Parathyroid adenoma (tissue), 2 donors: ENCODE measurements around the gene ZNF768.

Experiments used
- H2AFZ ChIP-seq: fragments of 300-600 bp; sonication (generic); one replicate; pipeline ENCODE4 v1.7.0; 2017; ENCODE audit warnings: antibody characterized with exemption, mild to moderate bottlenecking
- H3K27ac ChIP-seq: fragments of 300-600 bp; sonication (generic); one replicate; pipeline ENCODE4 v1.7.0; 2017
- H3K27me3 ChIP-seq: fragments of 300-600 bp; sonication (generic); one replicate; pipeline ENCODE4 v1.7.0; 2017; ENCODE audit warnings: low read length; ENCODE audit not compliant: control insufficient read depth, insufficient read depth
- H3K36me3 ChIP-seq: fragments of 300-600 bp; sonication (generic); one replicate; pipeline ENCODE4 v1.7.0; 2017; ENCODE audit warnings: low read length; ENCODE audit not compliant: control insufficient read depth, insufficient read depth
- H3K4me1 ChIP-seq: fragments of 300-600 bp; sonication (generic); one replicate; pipeline ENCODE4 v1.7.0; 2017; ENCODE audit warnings: control low read depth
- H3K4me2 ChIP-seq: fragments of 300-600 bp; sonication (generic); one replicate; pipeline ENCODE4 v1.7.0; 2017; ENCODE audit warnings: low read length
- H3K4me3 ChIP-seq: fragments of 300-600 bp; sonication (generic); one replicate; pipeline ENCODE4 v1.7.0; 2017; ENCODE audit warnings: low read depth, low read length
- H3K79me2 ChIP-seq: fragments of 300-600 bp; sonication (generic); one replicate; pipeline ENCODE4 v1.7.0; 2017; ENCODE audit warnings: control low read depth
- H3K9ac ChIP-seq: fragments of 300-600 bp; sonication (generic); one replicate; pipeline ENCODE4 v1.7.0; 2017; ENCODE audit warnings: mild to moderate bottlenecking
- H3K9me3 ChIP-seq: fragments of 300-600 bp; sonication (generic); one replicate; pipeline ENCODE4 v1.7.0; 2017; ENCODE audit warnings: low read length; ENCODE audit not compliant: control insufficient read depth
- CTCF ChIP-seq: fragments of 300-600 bp; sonication (generic); IDR thresholded peaks from one replicate; pipeline ENCODE4 v1.7.0; 2017; ENCODE audit warnings: antibody characterized with exemption, mild to moderate bottlenecking
- donor health status: primary hyperparathyroidism.

Gene ZNF768

GRCh38 chr16:30494709-30495108 is 31.7 kb downstream of the ZNF768 start:
- no peak for TF ChIP-seq CTCF
- Histone ChIP-seq H3K36me3 (no peaks in the 10 kb centered on the region), H3K79me2 (no peaks in the 10 kb centered on the region), H3K4me2 (no peak overlapping the region), H3K9ac (no peak overlapping the region), H3K27ac (no peak overlapping the region), H3K9me3 (no peaks in the 10 kb centered on the region), H3K4me1 (no peaks in the 10 kb centered on the region), H3K4me3 (no peak overlapping the region), H2AFZ (no peak overlapping the region), H3K27me3 (no peaks in the 10 kb centered on the region)

- no peak for TF ChIP-seq CTCF
- Histone ChIP-seq H3K4me1 (no peaks in the 10 kb centered on the region), H3K79me2 (no peaks in the 10 kb centered on the region), H3K36me3 (no peaks in the 10 kb centered on the region), H3K9ac (no peak overlapping the region), H3K4me3 (no peak overlapping the region), H3K27ac (no peak overlapping the region), H3K9me3 (no peaks in the 10 kb centered on the region), H2AFZ (no peak overlapping the region), H3K27me3 (no peaks in the 10 kb centered on the region), H3K4me2 (no peak overlapping the region)
Measured at GRCh38 chr16:30493941-30494488, 32.4 kb downstream of the ZNF768 start.

DNA sequence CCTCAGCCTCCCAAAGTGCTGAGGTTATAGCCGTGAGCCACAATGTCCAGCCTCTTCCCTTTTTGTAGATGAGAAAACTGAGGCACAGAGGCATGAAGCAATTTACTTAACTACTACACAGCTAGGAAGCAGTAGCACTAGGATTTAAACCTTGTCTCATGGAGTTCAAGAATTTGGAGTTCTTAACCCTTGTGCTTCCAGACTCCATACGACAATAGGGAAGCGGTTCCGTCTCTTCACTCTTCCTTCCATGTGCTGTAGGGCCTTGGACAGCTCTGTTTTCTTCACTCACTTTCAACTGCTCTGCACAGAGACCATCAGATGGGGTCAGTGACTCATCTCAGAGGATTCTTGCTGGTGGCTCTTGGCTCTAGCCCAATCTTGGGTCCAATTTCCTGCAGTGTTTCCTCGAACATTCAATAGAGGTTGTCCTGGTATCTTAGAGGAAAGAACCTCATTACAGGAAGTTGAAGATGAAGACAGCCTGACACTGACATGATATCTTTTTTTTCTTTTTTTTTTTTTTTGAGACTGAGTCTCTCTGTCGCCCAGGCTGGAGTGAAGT is 34.5 kb downstream of the ZNF768 start:
- TF ChIP-seq CTCF: no peak
- Histone ChIP-seq H3K79me2 (no peaks in the 10 kb centered on the region), H3K4me3 (no peak overlapping the region), H3K36me3 (no peaks in the 10 kb centered on the region), H3K27ac (no peak overlapping the region), H3K9me3 (no peaks in the 10 kb centered on the region), H3K4me2 (no peak overlapping the region), H2AFZ (no peak overlapping the region), H3K4me1 (no peaks in the 10 kb centered on the region), H3K27me3 (no peaks in the 10 kb centered on the region), H3K9ac (no peak overlapping the region)

DNA sequence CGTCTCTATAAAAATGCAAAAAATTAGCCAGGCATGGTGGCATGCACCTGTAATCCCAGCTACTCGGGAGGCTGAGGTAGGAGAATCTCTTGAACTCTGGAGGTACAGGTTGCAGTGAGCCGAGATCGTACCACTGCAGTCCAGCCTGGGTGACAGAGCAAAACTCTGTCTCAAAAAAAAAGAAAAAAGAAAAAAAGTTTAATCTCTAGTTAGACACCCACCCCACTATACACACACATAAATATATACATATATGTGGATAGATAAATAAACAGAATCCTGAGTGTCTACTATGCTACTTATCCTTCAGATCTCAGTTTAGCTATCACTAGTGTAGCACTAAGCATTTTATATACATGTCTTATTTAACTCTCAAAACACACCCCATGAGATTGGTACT is 35.1 kb downstream of the ZNF768 start:
- Histone ChIP-seq H3K9ac (no peak overlapping the region), H3K27ac (no peak overlapping the region), H3K36me3 (no peaks in the 10 kb centered on the region), H3K27me3 (no peaks in the 10 kb centered on the region), H3K79me2 (no peaks in the 10 kb centered on the region), H3K4me1 (no peaks in the 10 kb centered on the region), H3K4me2 (no peak overlapping the region), H3K9me3 (no peaks in the 10 kb centered on the region), H2AFZ (no peak overlapping the region), H3K4me3 (no peak overlapping the region)
- no peak for TF ChIP-seq CTCF

- Histone ChIP-seq H3K27ac (no peak overlapping the region), H3K9ac (no peak overlapping the region)
- no peak for TF ChIP-seq CTCF
Measured at GRCh38 chr16:30490210-30490609, 36.2 kb downstream of the ZNF768 start.

More at GRCh38 chr16:30490210-30490609, 36.2 kb downstream of the ZNF768 start:
- Histone ChIP-seq H3K36me3 (no peaks in the 10 kb centered on the region), H3K9me3 (no peaks in the 10 kb centered on the region), H2AFZ (no peak overlapping the region), H3K79me2 (no peaks in the 10 kb centered on the region), H3K4me3 (no peak overlapping the region), H3K27me3 (no peaks in the 10 kb centered on the region), H3K4me2 (no peak overlapping the region), H3K4me1 (no peaks in the 10 kb centered on the region)
